ENCODE measurements around the gene TAS1R3. TPM values are rescaled to one million over a fixed set of nuclear protein-coding genes. Genes with fewer than 3 reads are reported as not detected.

TAS1R3 gene
- total RNA-seq, 1 experiment from 2014 or later = 0.28 TPM

DNA sequence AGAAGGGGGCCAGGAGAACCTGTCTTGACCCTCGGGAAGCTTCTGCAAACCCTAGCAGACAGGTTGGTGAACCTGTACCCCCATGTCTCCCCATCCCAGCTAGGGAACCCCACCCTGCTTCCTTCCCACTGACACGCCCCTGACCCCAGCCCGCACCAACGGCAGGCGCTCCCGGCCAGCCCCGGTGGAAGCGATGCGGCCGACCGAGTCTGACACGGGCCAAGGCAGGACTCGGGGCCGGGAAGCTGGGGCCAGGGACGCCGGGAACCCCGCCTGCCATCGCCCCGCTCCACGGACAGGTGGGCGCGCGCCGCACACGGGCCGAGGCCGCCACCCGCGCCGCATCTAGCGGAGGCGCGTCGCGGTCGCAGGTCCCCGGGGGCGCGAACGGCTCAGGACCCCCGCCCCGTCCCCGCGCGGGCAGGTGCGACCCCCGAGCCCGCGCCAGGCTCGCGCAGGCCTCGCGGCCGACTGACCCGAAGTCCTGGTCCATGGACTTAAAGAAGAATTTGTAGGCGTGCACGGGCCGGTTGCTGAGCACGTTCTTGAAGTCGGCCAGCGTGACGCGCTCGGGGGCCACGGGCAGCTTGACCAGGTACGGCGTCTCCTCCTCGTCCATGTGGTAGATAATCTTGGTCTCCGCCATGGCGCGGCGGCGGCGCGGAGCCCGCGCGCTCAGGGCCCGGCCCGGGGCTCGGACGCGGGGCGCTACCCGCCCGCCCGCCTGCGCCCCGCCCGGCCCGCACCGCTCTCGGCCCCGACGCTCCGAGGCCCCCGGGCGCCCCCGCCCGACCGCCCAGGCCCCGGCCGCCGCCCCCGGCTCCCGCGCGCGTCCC is 17.6 kb downstream of the TAS1R3 start:
- H4K91ac ChIP-seq (ENCODE audit: insufficient read length, low read depth, low read length) = no peak overlapping the region
- H3K4me1 Mint-ChIP-seq = peaks cover 20 to 36% of the 10 kb centered on the region in 2 experiments
- no peak overlapping the region for H3K56ac ChIP-seq (ENCODE audit: insufficient read length, low read depth, low read length)
- no peak overlapping the region for H3K4ac ChIP-seq (ENCODE audit: low read depth, low read length)
- peak overlapping the region; percentile 3 for H3K9ac ChIP-seq (ENCODE audit: extremely low read depth, insufficient read length, low read length)
- TF ChIP-seq, protein P1, sequence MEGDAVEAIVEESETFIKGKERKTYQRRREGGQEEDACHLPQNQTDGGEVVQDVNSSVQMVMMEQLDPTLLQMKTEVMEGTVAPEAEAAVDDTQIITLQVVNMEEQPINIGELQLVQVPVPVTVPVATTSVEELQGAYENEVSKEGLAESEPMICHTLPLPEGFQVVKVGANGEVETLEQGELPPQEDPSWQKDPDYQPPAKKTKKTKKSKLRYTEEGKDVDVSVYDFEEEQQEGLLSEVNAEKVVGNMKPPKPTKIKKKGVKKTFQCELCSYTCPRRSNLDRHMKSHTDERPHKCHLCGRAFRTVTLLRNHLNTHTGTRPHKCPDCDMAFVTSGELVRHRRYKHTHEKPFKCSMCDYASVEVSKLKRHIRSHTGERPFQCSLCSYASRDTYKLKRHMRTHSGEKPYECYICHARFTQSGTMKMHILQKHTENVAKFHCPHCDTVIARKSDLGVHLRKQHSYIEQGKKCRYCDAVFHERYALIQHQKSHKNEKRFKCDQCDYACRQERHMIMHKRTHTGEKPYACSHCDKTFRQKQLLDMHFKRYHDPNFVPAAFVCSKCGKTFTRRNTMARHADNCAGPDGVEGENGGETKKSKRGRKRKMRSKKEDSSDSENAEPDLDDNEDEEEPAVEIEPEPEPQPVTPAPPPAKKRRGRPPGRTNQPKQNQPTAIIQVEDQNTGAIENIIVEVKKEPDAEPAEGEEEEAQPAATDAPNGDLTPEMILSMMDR (conservative IDR thresholded peaks at IDR 0.05) = no peak
- H4K5ac ChIP-seq (ENCODE audit: insufficient read length, low read depth, low read length) = no peak overlapping the region
- H2AK5ac ChIP-seq (ENCODE audit: insufficient read length, low read length) = no peak overlapping the region
- no peak overlapping the region for H3K18ac ChIP-seq (ENCODE audit: insufficient read length, low read depth, low read length)
- H2BK12ac ChIP-seq (ENCODE audit: insufficient read length, low read depth, low read length) = no peak overlapping the region
- H2AFZ ChIP-seq (ENCODE audit: low read length) = no peak overlapping the region
- peaks cover 0 to 8% (median 2%) of the 10 kb centered on the region in 3 experiments; a peak in 1 of 7 replicates for H3K36me3 Mint-ChIP-seq (ENCODE audit: insufficient read depth in 1 of 3, low read depth in 3 of 3)
- no peaks in the 10 kb centered on the region for H3K9me3 ChIP-seq (ENCODE audit: control insufficient read depth, low read depth, low read length)
- H4K20me1 ChIP-seq (ENCODE audit: control insufficient read depth, insufficient read depth, insufficient read length) = peaks cover 3% of the 10 kb centered on the region
- no peak overlapping the region for H3K27ac Mint-ChIP-seq
- H3K79me1 ChIP-seq (ENCODE audit: insufficient read depth, low read depth, low read length, poor library complexity, severe bottlenecking) = peaks cover 13% of the 10 kb centered on the region
- H3K4me1 ChIP-seq (ENCODE audit: insufficient read depth, low read length) = no peaks in the 10 kb centered on the region; the same call in 1 of the 2 replicates
- no peak overlapping the region for H2BK120ac ChIP-seq (ENCODE audit: low read depth, low read length, poor library complexity, severe bottlenecking)
- no peak overlapping the region for H2BK5ac ChIP-seq (ENCODE audit: insufficient read length, low read length)
- no peak overlapping the region for H3K27ac ChIP-seq (ENCODE audit: insufficient read length, low read depth, low read length)
- no peaks in the 10 kb centered on the region for H3K9me3 Mint-ChIP-seq
- no peak overlapping the region for H3T11ph ChIP-seq (ENCODE audit: low read length)
- H4K8ac ChIP-seq (replicated peaks; ENCODE audit: insufficient read length, low read depth, low read length) = no peak overlapping the region
- peak overlapping the region; percentile 90 for H3K4me2 ChIP-seq (ENCODE audit: insufficient read depth, insufficient read length, low read length)
- H3K27me3 ChIP-seq (ENCODE audit: insufficient read depth, low read length) = no peaks in the 10 kb centered on the region
- H3K14ac ChIP-seq (ENCODE audit: insufficient read depth, low read length) = no peak overlapping the region; the same call in 1 of the 2 replicates
- WGBS (ENCODE audit: extremely low coverage, insufficient read length, low lambda C conversion rate) = no CpG with 5 or more reads among the region's 109 CpGs
- H2BK20ac ChIP-seq (ENCODE audit: low read depth, low read length, poor library complexity, severe bottlenecking) = no peak overlapping the region
- H3K23me2 ChIP-seq (ENCODE audit: insufficient read length, low read depth, low read length, poor library complexity, severe bottlenecking) = peaks cover 9% of the 10 kb centered on the region
- no peak overlapping the region for H2BK15ac ChIP-seq (ENCODE audit: low read depth, low read length)
- peaks cover 3% of the 10 kb centered on the region; the same call in 1 of the 2 replicates for H3K79me2 ChIP-seq (ENCODE audit: insufficient read depth, low read length)
- H3K4me3 Mint-ChIP-seq = peak overlapping the region; percentile 72 to 84
- peaks cover 13% of the 10 kb centered on the region for H3K27me3 Mint-ChIP-seq (ENCODE audit: low read depth)
- no peak for DNase-seq
- H3K23ac ChIP-seq (ENCODE audit: insufficient read length, low read depth, low read length) = no peak overlapping the region
